Tibial nerve (tissue), 4 donors: ENCODE results near the gene MAMLD1. TPM values are rescaled to one million over a fixed set of nuclear protein-coding genes. Genes with fewer than 3 reads are reported as not detected.
A peak's percentile ranks its signal among the peaks of the same experiment; 100 is the strongest.

Source experiments
- DNase-seq, 2 donors: peaks; one replicate each; pipeline ENCODE4 v3.0.0-alpha.2; 2019; ENCODE audit warnings: low spot score in 2 of 2
- H3K27ac ChIP-seq, 4 donors: fragments of 200-600 bp; sonication (generic) in 3 of 4; one replicate each; pipeline ENCODE4 v1.5.1; 2017 to 2019; ENCODE audit warnings: mild to moderate bottlenecking in 1 of 4
- H3K27me3 ChIP-seq, 2 donors: fragments of 200-600 bp; sonication (generic) in 1 of 2; one replicate each; pipeline versions ENCODE4 v1.5.1 to v1.6.0; 2017 to 2019
- H3K36me3 ChIP-seq, 3 donors: fragments of 200-600 bp; sonication (generic); one replicate each; pipeline ENCODE4 v1.5.1; 2018 to 2019
- H3K4me1 ChIP-seq, 4 donors: fragments of 200-600 bp; sonication (generic) in 3 of 4; one replicate each; pipeline ENCODE4 v1.5.1; 2017 to 2019
- H3K4me3 ChIP-seq, 4 donors: fragments of 200-600 bp; sonication (generic) in 3 of 4; one replicate each; pipeline ENCODE4 v1.5.1; 2017 to 2019; ENCODE audit warnings: mild to moderate bottlenecking in 1 of 4, moderate library complexity in 1 of 4
- H3K9me3 ChIP-seq, 4 donors: fragments of 200-600 bp; sonication (generic) in 3 of 4; one replicate each; pipeline ENCODE4 v1.5.1; 2017 to 2019
- CTCF ChIP-seq, 5 experiments: fragments of 200-600 bp in 3 of 5; fragments of 450-650 bp in 2 of 5; sonication (generic) in 3 of 5; IDR thresholded peaks; one replicate each; pipeline ENCODE4 v1.5.1; 2016 to 2019; ENCODE audit warnings: antibody characterized with exemption in 5 of 5, mild to moderate bottlenecking in 3 of 5, moderate library complexity in 2 of 5
- EP300 ChIP-seq, 2 donors: sonication (generic); formaldehyde crosslinking; IDR thresholded peaks; one replicate each; pipeline ENCODE4 v1.6.1; 2017; ENCODE audit warnings: antibody characterized with exemption in 2 of 2, mild to moderate bottlenecking in 1 of 2
- POLR2A ChIP-seq, 2 donors: fragments of 450-650 bp; IDR thresholded peaks; one replicate each; pipeline ENCODE4 v1.6.1; 2017; ENCODE audit warnings: antibody characterized with exemption in 2 of 2, mild to moderate bottlenecking in 2 of 2, moderate library complexity in 2 of 2
- WGBS, 2 donors: methylation state at CpG; one replicate each; pipeline ENCODE4 v1.1.5; 2018; 5-methylcytosine and 5-hydroxymethylcytosine counted together
- total RNA-seq, 4 donors: library from RNA; depleted of rRNA; stranded (reverse); fragments of >200 nt; gene quantifications; one replicate each; pipeline ENCODE4 v1.1.0, GENCODE V29; 2016

The MAMLD1 gene
- total RNA-seq, 4 donors from 2014 or later: 8.2 to 16.2 (median 9.2) TPM

DNA sequence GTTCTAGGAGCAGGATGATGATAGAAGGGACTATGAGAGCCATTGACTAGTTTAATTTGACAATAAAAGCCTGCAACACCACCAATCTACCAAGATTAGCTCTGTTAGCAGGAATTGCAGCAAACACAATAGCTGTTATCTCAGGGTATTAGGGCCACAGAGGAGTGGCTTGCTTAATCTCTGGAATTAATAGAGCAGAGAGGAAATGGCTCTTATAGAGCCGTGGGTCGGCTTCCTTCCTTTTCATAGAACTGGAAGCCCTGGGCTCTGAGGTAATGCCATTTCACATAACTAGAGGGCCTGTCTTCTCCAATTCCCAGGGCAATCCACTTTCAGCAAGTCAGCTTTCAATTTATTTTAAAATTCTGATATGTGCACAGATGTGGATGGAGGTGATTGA lies 83.0 kb downstream of the MAMLD1 start:
- Histone ChIP-seq H3K27me3 (no peaks in the 10 kb centered on the region), H3K9me3 (no peaks in the 10 kb centered on the region), H3K4me3 (no peak overlapping the region), H3K4me1 (peaks cover 0 to 26% (median 0%) of the 10 kb centered on the region in 4 donors), H3K36me3 (no peaks in the 10 kb centered on the region), H3K27ac (no peak overlapping the region)
- WGBS, 2 donors: 33 to 64% methylated on average over 2 of the region's 2 CpGs
- TF ChIP-seq POLR2A (IDR thresholded peaks at IDR 0.05): no peak
- no peak for TF ChIP-seq CTCF (IDR thresholded peaks at IDR 0.05)
- TF ChIP-seq EP300 (IDR thresholded peaks at IDR 0.05): no peak
- DNase-seq: no peak

GRCh38 chrX:150446995-150447394 lies 83.9 kb downstream of the MAMLD1 start:
- no peaks in the 10 kb centered on the region for H3K36me3 ChIP-seq
- H3K9me3 ChIP-seq: no peaks in the 10 kb centered on the region
- no peaks in the 10 kb centered on the region for H3K27me3 ChIP-seq
- TF ChIP-seq POLR2A (IDR thresholded peaks at IDR 0.05) (no peak), CTCF (IDR thresholded peaks at IDR 0.05) (no peak), EP300 (IDR thresholded peaks at IDR 0.05) (no peak)
- 44 to 50% methylated on average over 1 of the region's 1 CpG for WGBS, 2 donors
- no peak for DNase-seq
- peak overlapping the region in 1 of 4 donors; percentile 11 for H3K27ac ChIP-seq
- H3K4me3 ChIP-seq: no peak overlapping the region
- H3K4me1 ChIP-seq: peaks cover 0 to 35% (median 0%) of the 10 kb centered on the region in 4 donors

- H3K9me3 ChIP-seq: no peaks in the 10 kb centered on the region
- H3K4me3 ChIP-seq: no peak overlapping the region
- TF ChIP-seq POLR2A (IDR thresholded peaks at IDR 0.05) (no peak), CTCF (IDR thresholded peaks at IDR 0.05) (no peak), EP300 (IDR thresholded peaks at IDR 0.05) (no peak)
- H3K4me1 ChIP-seq: peaks cover 0 to 35% (median 0%) of the 10 kb centered on the region in 4 donors
- WGBS, 2 donors: 78 to 90% methylated on average over 2 to 5 of the region's 5 CpGs
- H3K36me3 ChIP-seq: no peaks in the 10 kb centered on the region
- H3K27me3 ChIP-seq: no peaks in the 10 kb centered on the region
- no peak for DNase-seq
- H3K27ac ChIP-seq: peak overlapping the region in 1 of 4 donors; percentile 32
Observed at GRCh38 chrX:150449313-150449712, 86.2 kb downstream of the MAMLD1 start.

GRCh38 chrX:150450519-150451177 lies 87.5 kb downstream of the MAMLD1 start:
- H3K4me3 ChIP-seq: no peak overlapping the region
- no peaks in the 10 kb centered on the region for H3K9me3 ChIP-seq
- 57% methylated on average over 5 of the region's 5 CpGs; no CpG with 5 or more reads in 1 of the 2 donors for WGBS, 2 donors
- DNase-seq: no peak
- H3K4me1 ChIP-seq: peaks cover 0 to 35% (median 0%) of the 10 kb centered on the region in 4 donors
- TF ChIP-seq CTCF (IDR thresholded peaks at IDR 0.05) (no peak), EP300 (IDR thresholded peaks at IDR 0.05) (no peak), POLR2A (IDR thresholded peaks at IDR 0.05) (no peak)
- peak overlapping the region in 1 of 4 donors; percentile 37 for H3K27ac ChIP-seq
- H3K27me3 ChIP-seq: no peaks in the 10 kb centered on the region
- H3K36me3 ChIP-seq: no peaks in the 10 kb centered on the region

GRCh38 chrX:150451953-150452352 lies 88.8 kb downstream of the MAMLD1 start:
- H3K27ac ChIP-seq: no peak overlapping the region
- no peak for DNase-seq
- H3K36me3 ChIP-seq: no peaks in the 10 kb centered on the region
- TF ChIP-seq CTCF (IDR thresholded peaks at IDR 0.05) (no peak), POLR2A (IDR thresholded peaks at IDR 0.05) (no peak), EP300 (IDR thresholded peaks at IDR 0.05) (no peak)
- 65 to 68% methylated on average over 2 to 3 of the region's 3 CpGs for WGBS, 2 donors
- no peaks in the 10 kb centered on the region for H3K27me3 ChIP-seq
- no peaks in the 10 kb centered on the region for H3K9me3 ChIP-seq
- no peak overlapping the region for H3K4me3 ChIP-seq
- H3K4me1 ChIP-seq: peaks cover 0 to 27% (median 0%) of the 10 kb centered on the region in 4 donors
